Measurements from ENCODE around the gene TDP2. TPM values are rescaled to one million over a fixed set of nuclear protein-coding genes. Genes with fewer than 3 reads are reported as not detected.

TDP2 gene
- 17.9 and 31.9 TPM in 2 replicates for total RNA-seq

- Histone ChIP-seq H3K4me3 (ENCODE audit: low read depth, low read length) (peak within 1 kb of the TSS; percentile 68), H3K36me3 (ENCODE audit: control insufficient read depth, insufficient read depth, low read length) (no peaks in the 10 kb centered on the region), H3K27me3 (ENCODE audit: control insufficient read depth, insufficient read depth, low read length) (no peaks in the 10 kb centered on the region)
- TF ChIP-seq CTCF (IDR thresholded peaks at IDR 0.05; ENCODE audit: insufficient read depth, low read length, severe bottlenecking): peak; percentile 58
- DNase-seq (ENCODE audit: low read depth) (peak; percentile 91), FAIRE-seq (no peak)
Measured at GRCh38 chr6:24666641-24667377, at the start of gene TDP2, which contains the start of gene ACOT13. Gene TDP2 (minus strand): TSS chr6:24666899. CDS start chr6:24666862, 37 bp downstream. Gene ACOT13 (plus strand): TSS chr6:24667077. CDS start chr6:24667264, 187 bp downstream.

GRCh38 chr6:24710519-24711303 is 44.0 kb upstream of the TDP2 start:
- no peak for FAIRE-seq
- Histone ChIP-seq H3K4me3 (ENCODE audit: low read depth, low read length) (no peak overlapping the region), H3K36me3 (ENCODE audit: control insufficient read depth, insufficient read depth, low read length) (peaks cover 17% of the 10 kb centered on the region), H3K27me3 (ENCODE audit: control insufficient read depth, insufficient read depth, low read length) (no peaks in the 10 kb centered on the region)
- no peak for TF ChIP-seq CTCF (IDR thresholded peaks at IDR 0.05; ENCODE audit: insufficient read depth, low read length, severe bottlenecking)
- DNase-seq (ENCODE audit: low read depth): no peak

- no peak for FAIRE-seq
- no peak for TF ChIP-seq CTCF (IDR thresholded peaks at IDR 0.05; ENCODE audit: insufficient read depth, low read length, severe bottlenecking)
- Histone ChIP-seq H3K36me3 (ENCODE audit: control insufficient read depth, insufficient read depth, low read length) (peaks cover 16% of the 10 kb centered on the region), H3K4me3 (ENCODE audit: low read depth, low read length) (no peak overlapping the region), H3K27me3 (ENCODE audit: control insufficient read depth, insufficient read depth, low read length) (no peaks in the 10 kb centered on the region)
- no peak for DNase-seq (ENCODE audit: low read depth)
Measured at GRCh38 chr6:24709014-24709711, 42.5 kb upstream of the TDP2 start.

- H3K4me3 ChIP-seq (ENCODE audit: low read depth, low read length): no peak overlapping the region
- no peaks in the 10 kb centered on the region for H3K27me3 ChIP-seq (ENCODE audit: control insufficient read depth, insufficient read depth, low read length)
- no peak for TF ChIP-seq CTCF (IDR thresholded peaks at IDR 0.05; ENCODE audit: insufficient read depth, low read length, severe bottlenecking)
- FAIRE-seq (no peak), DNase-seq (ENCODE audit: low read depth) (no peak)
- peaks cover 16% of the 10 kb centered on the region for H3K36me3 ChIP-seq (ENCODE audit: control insufficient read depth, insufficient read depth, low read length)
Measured at GRCh38 chr6:24708612-24709011, 41.9 kb upstream of the TDP2 start.

GRCh38 chr6:24704468-24704867 is 37.8 kb upstream of the TDP2 start:
- FAIRE-seq (no peak), DNase-seq (ENCODE audit: low read depth) (no peak)
- Histone ChIP-seq H3K36me3 (ENCODE audit: control insufficient read depth, insufficient read depth, low read length) (peaks cover 10% of the 10 kb centered on the region), H3K27me3 (ENCODE audit: control insufficient read depth, insufficient read depth, low read length) (no peaks in the 10 kb centered on the region), H3K4me3 (ENCODE audit: low read depth, low read length) (no peak overlapping the region)
- no peak for TF ChIP-seq CTCF (IDR thresholded peaks at IDR 0.05; ENCODE audit: insufficient read depth, low read length, severe bottlenecking)

All from bronchial epithelial cell (primary cell).